NCI-H128 (cell line): ENCODE measurements around the gene PCDH15.

Experiments
- DNase-seq: peaks from one replicate; lab custom pipeline; 2025; ENCODE audit not compliant: unreplicated experiment; lab: John Stamatoyannopoulos, UW

Gene PCDH15

GRCh38 chr10:54137396-54137795, 663.6 kb downstream of the PCDH15 start:
- no peak for DNase-seq

DNA sequence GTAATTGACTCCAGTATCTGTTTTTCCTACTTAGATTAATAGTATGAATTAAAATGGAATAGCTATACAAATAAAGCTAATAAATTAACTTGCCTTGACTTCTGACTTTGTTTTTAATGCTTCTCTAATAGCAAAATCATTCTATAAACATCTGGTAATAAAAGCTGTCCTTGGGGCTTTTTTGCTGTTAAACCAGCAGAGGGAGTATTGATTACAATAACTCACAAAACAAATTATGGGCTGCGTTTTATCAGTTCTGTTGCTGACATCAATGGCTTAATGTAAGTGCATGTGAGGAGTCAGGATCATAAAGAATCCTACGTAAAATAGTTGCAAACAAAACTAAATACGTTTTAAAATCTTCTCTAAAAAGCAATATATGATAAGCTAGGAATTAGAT, 667.8 kb downstream of the PCDH15 start:
- DNase-seq = no peak

GRCh38 chr10:54131833-54132232, 669.2 kb downstream of the PCDH15 start:
- no peak for DNase-seq

- DNase-seq = no peak
Observed at GRCh38 chr10:54130394-54130793, 670.6 kb downstream of the PCDH15 start.

DNA sequence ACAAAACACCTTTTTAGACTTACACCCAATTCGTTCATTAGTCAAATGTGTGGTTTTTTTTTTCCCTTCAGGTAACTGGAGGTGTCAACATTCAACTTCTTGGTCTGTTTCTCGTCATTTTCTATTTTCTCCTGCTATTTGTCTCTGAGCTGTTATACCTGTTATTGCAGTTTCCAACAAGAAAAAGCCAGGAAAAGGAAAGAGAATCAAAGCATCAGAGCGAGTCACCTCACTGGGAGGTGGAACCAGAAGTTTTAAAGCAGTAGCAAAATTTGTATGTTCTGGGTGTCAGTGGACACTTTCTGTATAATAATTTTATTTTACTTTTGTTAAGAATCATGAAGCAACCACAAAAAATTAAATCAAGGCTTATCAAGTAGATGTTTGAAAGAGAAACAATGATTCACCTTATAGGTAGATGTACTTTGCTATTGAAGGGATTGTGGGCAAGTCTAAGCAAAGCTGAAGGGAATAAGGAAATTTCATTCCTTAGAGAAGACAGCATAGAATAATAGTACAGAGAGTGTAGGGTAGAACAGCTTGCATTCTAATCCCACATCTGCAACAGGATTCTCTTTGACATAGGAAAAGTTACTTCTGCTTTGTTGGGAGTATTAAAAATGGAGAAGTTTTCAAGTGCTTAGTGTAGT, 675.8 kb downstream of the PCDH15 start:
- no peak for DNase-seq

DNA sequence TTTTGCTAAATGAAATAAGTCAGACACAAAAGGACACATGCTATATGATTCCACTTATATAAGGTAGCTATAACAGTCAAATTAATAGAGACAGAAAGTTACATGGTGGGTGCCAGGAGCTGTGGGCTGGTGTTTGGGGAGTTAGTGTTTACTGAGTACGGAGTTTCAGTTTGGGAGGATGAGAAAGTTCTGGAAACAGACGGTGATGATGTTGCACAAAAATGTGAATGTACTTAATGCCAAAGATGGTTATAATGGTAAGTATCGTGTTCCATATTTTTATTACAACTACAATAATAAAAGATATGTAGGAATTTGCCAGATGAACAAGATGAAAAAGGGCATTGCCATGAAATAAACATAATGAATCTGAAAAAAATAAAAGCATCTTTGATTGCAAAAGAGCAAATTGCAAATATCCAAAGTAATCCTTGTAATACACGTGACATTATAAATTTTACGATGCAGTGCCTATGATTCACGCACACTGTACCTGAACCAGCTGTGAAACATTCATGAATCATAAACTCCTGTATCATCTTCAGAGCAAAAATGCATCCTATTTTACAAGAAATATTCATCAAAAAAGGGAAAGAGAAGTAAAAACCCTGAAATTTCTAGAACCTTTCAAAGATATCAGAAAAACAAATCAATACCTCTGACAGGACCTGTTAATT, 676.7 kb downstream of the PCDH15 start:
- DNase-seq = no peak

- DNase-seq = no peak
Observed at GRCh38 chr10:54120806-54121205, 680.2 kb downstream of the PCDH15 start.

DNA sequence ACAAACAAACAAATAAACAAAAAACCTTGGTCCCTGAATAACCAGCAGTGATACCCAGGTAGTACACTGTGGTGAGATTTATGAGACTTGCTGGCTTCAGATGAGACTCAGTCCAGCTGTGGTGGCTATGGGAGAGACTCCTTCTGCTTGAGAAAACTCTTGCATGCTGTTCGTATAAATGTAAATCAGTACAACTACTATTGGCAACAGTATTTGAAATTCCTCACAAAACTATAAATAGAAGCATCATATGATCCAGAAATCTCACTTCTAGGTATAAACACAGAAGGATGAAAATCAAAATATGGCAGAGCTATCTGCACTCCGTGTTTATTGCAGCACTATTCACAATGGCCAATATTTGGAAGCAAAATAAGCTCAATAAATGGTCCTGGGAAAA, 692.1 kb downstream of the PCDH15 start:
- no peak for DNase-seq

DNA sequence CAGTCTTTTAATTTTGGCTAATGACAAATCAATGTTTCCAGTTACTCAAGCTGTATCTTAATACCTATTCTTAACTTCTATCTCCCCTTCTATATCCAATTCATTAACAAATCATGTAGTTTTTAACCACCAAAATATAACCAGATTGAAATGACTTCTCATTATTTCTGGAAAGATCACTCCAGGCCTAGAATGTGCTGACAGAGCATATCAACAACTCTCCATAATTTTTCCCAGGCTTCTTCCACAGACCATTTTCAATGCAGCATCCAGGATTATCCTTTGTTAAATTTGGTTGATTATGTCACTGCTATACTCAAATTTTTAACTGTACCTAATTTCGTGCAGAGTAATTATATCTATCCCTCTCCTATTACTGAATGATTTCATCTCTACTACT, 704.1 kb downstream of the PCDH15 start:
- DNase-seq = no peak

DNA sequence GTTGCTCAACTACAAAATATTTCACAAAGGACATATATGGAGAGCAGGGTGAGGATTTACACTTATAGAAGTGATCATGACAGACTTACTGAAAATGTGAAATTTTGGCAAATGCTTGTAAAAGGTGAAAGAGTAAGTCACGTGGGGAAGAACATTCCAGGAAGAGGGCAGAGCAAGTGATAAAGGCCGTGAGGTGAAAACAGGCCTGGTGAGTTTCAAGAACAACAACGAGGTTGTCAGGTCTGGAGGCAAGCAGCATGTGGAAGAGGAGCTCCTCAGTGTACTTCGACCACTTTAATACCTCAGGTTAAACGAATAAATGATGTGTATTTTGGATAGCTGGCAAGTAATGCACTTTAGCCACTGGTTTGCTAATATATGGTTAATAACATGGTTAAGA, 706.7 kb downstream of the PCDH15 start:
- no peak for DNase-seq

DNA sequence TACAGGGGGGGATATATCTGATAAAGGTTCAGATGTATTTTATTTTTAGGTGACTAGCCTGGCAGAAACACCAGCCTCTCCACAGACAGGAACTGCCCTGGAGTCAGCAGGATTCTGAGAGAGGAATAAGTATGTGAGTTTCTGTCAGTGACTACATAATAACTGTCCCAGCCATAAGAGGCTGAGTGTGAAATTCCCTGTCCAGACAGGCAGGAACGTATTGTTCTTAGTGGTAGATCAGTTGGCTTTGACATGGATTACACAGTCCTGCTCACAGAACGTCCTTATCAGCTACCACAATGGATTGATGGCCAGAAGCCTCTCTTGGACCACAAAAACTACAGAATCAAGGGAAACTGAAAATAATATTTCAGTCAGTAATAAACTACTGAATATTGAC, 709.8 kb downstream of the PCDH15 start:
- DNase-seq = no peak

- no peak for DNase-seq
Observed at GRCh38 chr10:54081950-54082349, 719.1 kb downstream of the PCDH15 start.

GRCh38 chr10:54067361-54067760, 733.7 kb downstream of the PCDH15 start:
- no peak for DNase-seq

- DNase-seq = no peak
Observed at GRCh38 chr10:54066646-54067045, 734.4 kb downstream of the PCDH15 start.

DNA sequence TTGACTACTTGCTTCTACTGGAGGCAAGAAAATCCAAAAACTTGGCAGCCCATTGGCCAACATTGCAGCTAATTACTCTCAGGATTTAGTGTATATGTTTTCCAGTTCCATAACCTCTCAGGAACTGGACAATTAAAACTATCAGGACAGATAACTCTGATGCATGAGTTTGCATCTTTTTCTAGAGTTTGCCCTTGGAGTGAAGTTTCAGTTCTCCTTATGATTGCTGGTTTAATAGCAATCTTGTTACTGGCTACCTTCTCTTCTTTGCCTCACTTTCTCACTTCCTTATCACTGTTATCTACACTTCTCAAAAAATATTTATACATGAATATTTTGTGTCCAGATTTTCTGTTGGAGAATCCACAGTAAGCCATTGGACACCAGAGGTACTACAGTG, 735.9 kb downstream of the PCDH15 start:
- DNase-seq = no peak

- DNase-seq = no peak
Observed at GRCh38 chr10:54064215-54064614, 736.8 kb downstream of the PCDH15 start.

- no peak for DNase-seq
Observed at GRCh38 chr10:54063514-54063913, 737.5 kb downstream of the PCDH15 start.

DNA sequence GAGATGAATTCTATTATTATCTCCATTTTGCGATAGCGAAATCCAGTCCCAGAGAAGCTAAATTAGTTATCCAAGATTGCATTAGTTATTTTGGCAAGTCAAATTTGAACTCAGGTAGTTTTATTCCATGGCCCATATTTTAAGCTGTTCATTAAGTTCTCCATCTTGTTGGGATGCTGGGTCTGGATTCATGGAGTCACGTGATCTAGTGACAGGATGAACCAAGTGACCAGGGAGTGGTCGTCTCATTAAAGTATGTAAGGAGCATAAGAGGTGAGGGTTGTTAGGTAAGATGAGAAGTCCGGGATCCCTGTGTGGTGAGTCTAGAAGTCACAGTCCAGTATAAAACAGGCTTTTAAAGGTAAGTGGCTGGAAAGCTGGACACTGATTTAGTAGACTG, 740.5 kb downstream of the PCDH15 start:
- no peak for DNase-seq

- no peak for DNase-seq
Observed at GRCh38 chr10:54057357-54057756, 743.7 kb downstream of the PCDH15 start.

DNA sequence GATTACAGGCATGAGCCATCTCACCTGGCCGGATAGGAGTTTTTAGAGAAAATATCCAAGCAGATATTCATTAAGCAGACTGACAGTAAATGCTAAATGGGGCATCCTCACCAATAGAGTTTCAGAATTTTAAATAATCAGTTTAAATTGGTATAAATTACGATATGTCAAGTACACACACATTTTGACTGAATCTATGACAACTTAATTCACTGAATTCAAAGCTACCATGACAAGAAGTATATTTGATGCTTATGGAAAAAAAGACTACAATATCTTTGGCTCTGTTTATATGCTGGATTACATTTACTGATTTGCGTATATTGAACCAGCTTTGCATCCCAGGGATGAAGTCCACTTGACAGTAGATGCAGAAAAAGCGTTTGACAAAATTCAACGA, 774.7 kb downstream of the PCDH15 start:
- no peak for DNase-seq

- no peak for DNase-seq
Observed at GRCh38 chr10:54011117-54011516, 789.9 kb downstream of the PCDH15 start.

DNA sequence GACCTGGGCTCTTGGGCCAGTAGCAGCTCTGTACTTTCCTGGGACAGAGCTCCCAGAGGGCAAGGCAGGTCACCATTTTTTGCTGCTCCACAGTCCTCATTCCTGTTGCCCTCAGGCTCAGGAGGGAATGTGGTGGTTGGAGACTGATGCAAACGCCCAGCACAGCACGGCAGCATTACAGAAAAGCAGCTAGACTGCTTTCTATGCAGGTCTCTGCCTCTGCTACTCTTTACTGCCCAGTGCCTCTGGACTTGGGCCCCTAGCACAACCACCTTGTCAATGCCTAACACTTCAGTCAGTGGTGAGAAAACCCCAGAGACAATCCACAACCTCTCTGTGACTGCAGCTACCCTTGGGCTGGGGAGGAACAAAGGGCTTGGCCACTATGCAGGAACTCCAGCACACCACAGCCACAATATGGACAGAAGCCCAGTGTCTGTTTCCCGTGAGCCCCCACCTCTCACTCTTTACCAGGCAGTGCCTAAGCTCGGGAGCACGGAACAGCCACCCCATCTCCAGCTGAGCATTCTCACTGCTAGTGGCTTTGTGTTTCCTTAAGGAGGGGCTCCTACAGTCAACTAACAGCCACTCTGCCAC, 790.6 kb downstream of the PCDH15 start:
- no peak for DNase-seq

GRCh38 chr10:54009672-54010071, 791.4 kb downstream of the PCDH15 start:
- DNase-seq = no peak
